Amniotic stem cell (primary cell): ENCODE data around the gene HSF4.

ENCODE experiments used
- DNase-seq: peaks from one replicate; lab custom pipeline; 2025; lab: John Stamatoyannopoulos, UW

HSF4 gene

GRCh38 chr16:67201411-67202345 lies 37.1 kb downstream of the HSF4 start:
- DNase-seq: no peak

GRCh38 chr16:67202426-67202825 lies 37.9 kb downstream of the HSF4 start:
- DNase-seq: no peak

- DNase-seq: no peak
Measured at GRCh38 chr16:67202956-67203493, 38.5 kb downstream of the HSF4 start.

- DNase-seq: no peak
Measured at GRCh38 chr16:67204076-67204475, 39.5 kb downstream of the HSF4 start.

- no peak for DNase-seq
Measured at GRCh38 chr16:67206129-67206837, 41.7 kb downstream of the HSF4 start.

DNA sequence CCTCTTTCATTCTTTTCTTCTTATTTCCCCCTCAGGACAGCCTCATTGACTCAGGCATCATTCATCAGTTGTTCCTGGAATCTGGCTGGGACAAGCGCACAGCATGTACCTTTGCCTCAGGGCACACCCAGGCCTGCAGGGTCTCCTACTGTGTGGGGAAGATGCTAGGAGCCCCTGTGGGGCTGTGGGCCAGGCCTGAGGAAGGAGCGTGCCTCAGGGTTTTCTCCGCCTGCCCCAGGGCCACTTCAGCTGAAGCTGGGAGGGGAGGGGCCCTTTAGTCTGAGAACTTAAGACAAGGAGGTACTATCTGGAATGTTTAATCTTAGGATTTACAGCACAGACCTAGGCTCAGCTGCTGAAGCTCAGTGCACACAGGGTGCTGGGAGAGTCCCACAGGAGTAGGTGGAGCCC lies 42.3 kb downstream of the HSF4 start:
- DNase-seq: no peak

GRCh38 chr16:67207249-67208091 lies 42.9 kb downstream of the HSF4 start:
- DNase-seq: no peak

- DNase-seq: no peak
Measured at GRCh38 chr16:67208154-67208896, 43.8 kb downstream of the HSF4 start.

GRCh38 chr16:67209565-67209964 lies 45.0 kb downstream of the HSF4 start:
- no peak for DNase-seq

- DNase-seq: no peak
Measured at GRCh38 chr16:67210069-67210937, 45.8 kb downstream of the HSF4 start.

GRCh38 chr16:67211674-67212073 lies 47.1 kb downstream of the HSF4 start:
- DNase-seq: no peak

DNA sequence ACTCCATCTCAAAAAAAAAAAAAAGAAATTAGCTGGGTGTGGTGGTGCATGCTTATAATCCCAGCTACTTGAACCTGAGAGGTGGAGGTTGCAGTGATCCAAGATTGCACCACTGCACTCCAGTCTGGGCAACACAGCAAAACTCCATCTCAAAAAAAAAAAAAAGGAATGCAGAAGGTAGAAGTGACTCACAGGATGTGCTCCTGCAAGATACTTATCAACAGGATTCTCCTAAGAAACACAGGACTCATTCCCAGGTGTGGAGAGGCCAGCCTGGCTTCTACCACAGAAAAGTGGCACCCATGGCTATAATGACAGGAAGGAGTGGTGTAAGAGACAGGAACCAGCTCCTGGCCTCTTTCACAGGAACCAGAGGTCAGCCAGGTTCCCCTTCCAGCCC lies 48.2 kb downstream of the HSF4 start:
- DNase-seq: no peak

DNA sequence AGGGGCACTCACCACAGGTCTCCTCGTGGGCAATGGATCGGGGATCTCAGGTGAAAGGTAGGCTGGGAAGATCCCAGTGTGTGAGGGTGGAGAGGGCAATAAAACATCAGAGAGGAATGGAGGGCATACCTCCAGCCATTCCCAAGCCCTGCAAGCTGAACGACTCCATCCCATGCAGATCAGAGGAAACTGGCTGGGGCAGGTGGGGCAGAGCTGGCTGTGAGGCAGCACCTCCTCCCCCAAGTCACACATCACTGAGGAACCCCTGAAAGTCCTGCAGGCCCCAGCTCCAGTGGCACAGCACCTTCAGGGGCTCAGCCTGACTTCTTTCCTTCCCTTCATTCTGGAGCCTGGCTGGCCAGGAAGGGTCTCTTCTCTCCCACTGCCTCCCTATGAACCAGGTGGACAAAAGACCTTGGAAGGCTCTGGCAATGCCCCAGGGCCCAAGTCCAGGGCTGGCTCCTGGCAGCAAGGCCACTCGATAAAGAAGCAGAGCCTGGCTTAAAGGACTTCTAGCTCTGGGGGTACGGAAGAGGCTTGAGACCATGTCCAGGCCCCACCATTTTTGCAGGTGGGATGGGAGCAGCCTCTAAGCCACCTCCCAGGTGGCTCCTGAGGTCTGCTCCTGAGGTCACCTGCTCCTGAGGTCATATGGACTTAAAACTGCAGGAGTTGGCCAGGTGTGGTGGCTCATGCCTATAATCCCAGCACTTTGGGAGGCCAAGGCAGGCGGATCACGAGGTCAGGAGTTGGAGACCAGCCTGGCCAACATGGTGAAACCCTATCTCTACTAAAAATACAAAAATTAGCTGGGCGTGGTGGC lies 48.9 kb downstream of the HSF4 start:
- no peak for DNase-seq

GRCh38 chr16:67215706-67216105 lies 51.2 kb downstream of the HSF4 start:
- DNase-seq: no peak

DNA sequence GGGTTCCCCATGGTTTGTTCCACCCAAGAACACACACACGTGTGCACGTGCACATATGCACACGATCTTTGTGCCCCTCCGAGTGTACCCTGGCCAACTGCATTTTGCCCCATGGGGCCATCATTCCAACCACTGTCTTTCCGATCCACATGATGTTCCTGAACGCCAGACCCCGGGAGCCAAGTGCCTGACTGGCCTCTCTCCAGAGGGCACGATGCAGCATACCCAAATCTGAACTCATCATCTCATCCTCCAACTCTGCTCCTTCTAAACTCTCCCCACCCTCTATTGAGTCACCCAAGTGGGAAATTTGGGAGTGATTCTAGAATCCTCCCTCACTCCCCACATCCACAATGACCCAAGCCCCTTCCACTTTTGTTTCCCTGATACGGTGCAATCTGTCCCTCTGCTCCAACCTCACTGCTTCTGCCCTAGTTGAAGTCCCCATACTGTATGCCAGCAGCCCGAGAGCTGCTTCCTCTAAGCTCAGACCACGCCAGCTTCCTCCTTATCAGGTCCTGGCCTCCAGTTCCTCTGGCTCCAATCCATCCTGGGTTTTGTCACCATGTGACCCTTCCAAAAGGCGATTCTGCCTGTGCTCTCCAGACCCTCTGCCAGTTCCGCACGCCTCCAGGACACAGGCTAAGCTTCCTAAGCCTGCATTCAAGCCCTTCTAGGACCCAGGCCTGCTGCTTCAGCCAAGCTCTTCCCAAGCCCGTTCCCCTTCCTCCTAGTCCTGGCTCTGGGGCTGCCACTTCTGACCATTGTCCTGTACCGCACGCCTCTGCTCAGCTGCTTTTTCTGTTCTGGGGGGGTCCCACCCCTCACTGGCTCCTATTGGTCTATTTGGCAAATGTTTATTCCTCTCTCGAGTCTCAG lies 52.3 kb downstream of the HSF4 start:
- DNase-seq: no peak
